SHP77 (cell line): Measurements from ENCODE around the gene TRAM2.

Source experiments
- DNase-seq, 2 experiments: peaks; one replicate each; lab custom pipeline; 2025; lab: John Stamatoyannopoulos, UW

The TRAM2 gene

GRCh38 chr6:52570291-52570700 lies 6.6 kb downstream of the TRAM2 start:
- DNase-seq = no peak

- no peak for DNase-seq
Measured at GRCh38 chr6:52568320-52568719, 8.5 kb downstream of the TRAM2 start.

- no peak for DNase-seq
Measured at GRCh38 chr6:52566853-52567279, 10.0 kb downstream of the TRAM2 start.

GRCh38 chr6:52566201-52566600 lies 10.7 kb downstream of the TRAM2 start:
- no peak for DNase-seq

GRCh38 chr6:52564856-52565255 lies 12.0 kb downstream of the TRAM2 start:
- no peak for DNase-seq

- no peak for DNase-seq
Measured at GRCh38 chr6:52562911-52563310, 13.9 kb downstream of the TRAM2 start.

GRCh38 chr6:52560462-52560861 lies 16.4 kb downstream of the TRAM2 start:
- no peak for DNase-seq

GRCh38 chr6:52558266-52559000 lies 18.4 kb downstream of the TRAM2 start:
- DNase-seq = no peak

GRCh38 chr6:52557389-52558265 lies 19.2 kb downstream of the TRAM2 start:
- DNase-seq = no peak

- DNase-seq = no peak
Measured at GRCh38 chr6:52555518-52556233, 21.2 kb downstream of the TRAM2 start.

- DNase-seq = no peak
Measured at GRCh38 chr6:52554684-52555280, 22.1 kb downstream of the TRAM2 start.

GRCh38 chr6:52553719-52554118 lies 23.1 kb downstream of the TRAM2 start:
- no peak for DNase-seq

GRCh38 chr6:52553158-52553557 lies 23.7 kb downstream of the TRAM2 start:
- no peak for DNase-seq

GRCh38 chr6:52552278-52552643 lies 24.6 kb downstream of the TRAM2 start:
- no peak for DNase-seq

GRCh38 chr6:52551483-52552277 lies 25.2 kb downstream of the TRAM2 start:
- peak; percentile 88 to 92 for DNase-seq

- no peak for DNase-seq
Measured at GRCh38 chr6:52550870-52551269, 26.0 kb downstream of the TRAM2 start.

GRCh38 chr6:52550014-52550575 lies 26.8 kb downstream of the TRAM2 start:
- no peak for DNase-seq

- DNase-seq = no peak
Measured at GRCh38 chr6:52549428-52549827, 27.4 kb downstream of the TRAM2 start.

GRCh38 chr6:52548999-52549398 lies 27.9 kb downstream of the TRAM2 start:
- no peak for DNase-seq

- no peak for DNase-seq
Measured at GRCh38 chr6:52548353-52548713, 28.5 kb downstream of the TRAM2 start.
